Heart right ventricle (tissue), 16 donors: ENCODE results near the gene IFI30. TPM values are rescaled to one million over a fixed set of nuclear protein-coding genes. Genes with fewer than 3 reads are reported as not detected.

ENCODE experiments used
- ATAC-seq, 8 donors: fragments of 200-7000 bp; cut with Tn5 transposase; one replicate each; pipeline ENCODE4 v1.9.1; 2020; ENCODE audit warnings: mild to moderate bottlenecking in 8 of 8, moderate library complexity in 8 of 8, moderate number of reproducible peaks in 1 of 8
- DNase-seq, 2 donors: peaks; one replicate each; pipeline ENCODE4 v3.0.0-alpha.2; 2020
- H3K27ac ChIP-seq, 10 donors: fragments of 200-600 bp; sonication (generic) in 2 of 10; one replicate each; pipeline versions ENCODE4 v1.5.0 to v1.8.0; 2020 to 2022; ENCODE audit warnings: mild to moderate bottlenecking in 3 of 10
- H3K27me3 ChIP-seq, 7 donors: fragments of 200-600 bp; one replicate each; pipeline ENCODE4 v1.8.0; 2021 to 2022; ENCODE audit warnings: mild to moderate bottlenecking in 2 of 7
- H3K36me3 ChIP-seq, 9 donors: fragments of 200-600 bp; sonication (generic) in 1 of 9; one replicate each; pipeline versions ENCODE4 v1.5.0 to v1.8.0; 2020 to 2022; ENCODE audit warnings: mild to moderate bottlenecking in 2 of 9
- H3K4me1 ChIP-seq, 9 donors: fragments of 200-600 bp; sonication (generic) in 1 of 9; one replicate each; pipeline versions ENCODE4 v1.5.0 to v1.8.0; 2020 to 2022; ENCODE audit warnings: mild to moderate bottlenecking in 4 of 9
- H3K4me3 ChIP-seq, 10 donors: fragments of 200-600 bp; sonication (generic) in 2 of 10; one replicate each; pipeline versions ENCODE4 v1.5.0 to v1.8.0; 2020 to 2022; ENCODE audit warnings: mild to moderate bottlenecking in 7 of 10, moderate library complexity in 2 of 10
- H3K9me3 ChIP-seq, 11 donors: fragments of 200-600 bp in 10 of 11; sonication (generic) in 2 of 11; one replicate each; pipeline versions ENCODE4 v1.5.0 to v1.8.0; 2013 to 2022; ENCODE audit warnings: mild to moderate bottlenecking in 2 of 11, control low read depth in 1 of 11, moderate library complexity in 1 of 11
- CTCF ChIP-seq, 9 donors: fragments of 200-600 bp; sonication (generic) in 2 of 9; IDR thresholded peaks; one replicate each; pipeline versions ENCODE4 v1.5.0 to v1.8.0; 2021 to 2022; ENCODE audit warnings: antibody characterized with exemption in 9 of 9, mild to moderate bottlenecking in 5 of 9, moderate library complexity in 1 of 9
- WGBS, 2 donors: extraction: QIAGEN DNeasy Blood & Tissue Kit; methylation state at CpG; one replicate each; pipeline ENCODE4 v1.1.7; 2013; ENCODE audit warnings: inconsistent platforms in 1 of 2; 5-methylcytosine and 5-hydroxymethylcytosine counted together
- intact Hi-C, 10 donors: fragments of 100-400 bp; cut with DNase I; formaldehyde crosslinking; loops; one replicate each; pipeline versions ENCODE4 v1.11.1 to v1.14.2; 2022
- polyA plus RNA-seq, 2 donors: library from polyadenylated mRNA; stranded (reverse); fragments of 200-250 nt; gene quantifications; one replicate each; pipeline ENCODE4 v1.2.3, GENCODE V29; 2013
- total RNA-seq, 10 donors: library from RNA; stranded (reverse); fragmentation: NEBNext Ultra II Directional in 3 of 10; extraction: Animal tissue kit (Norgen Biotek cat#: 25700) in 3 of 10; gene quantifications; one replicate each; pipeline versions ENCODE4 v1.2.1 to v1.2.4, GENCODE V29; 2021 to 2023
- donor health status: Arrhythmogenic right ventricular cardiomyopathy.
- donor health status: ischemic (EF 13 %, LVEDD 7.1; RV severe dilation, severe dysfunction).
- donor health status: healthy with polysubstance abuse.
- donor health status: DM: no; HTN: yes; CAD: no.
- donor health status: DM: no; HTN: no; CAD: no.
- donor health status: ischemic (EF 25% LVEDD 6.9; RV normal size, moderate dysfunction).
- donor health status: ischemic (EF 25% LVEDD 5.7; RV mildly dilated, moderate dysfunction).
- donor health status: healthy.
- donor health status: DM: yes; HTN: yes; CAD: no.
- donor health status: Ischemic cardiomyopathy.
- donor health status: ischemic (EF 35%, LVEDD 5.7; RV mildly dilated, moderate dysfunction).
- donor health status: nonischemic (EF 11% LVEDD 7.7; RV severe dilation, severe dysfunction).
- donor health status: DM: yes; HTN: yes; CAD: no.
- donor health status: PGD.
- donor health status: ischemic (EF 29% LVEDD 5.4; RV normal size, mild dysfunction).
- donor health status: nonischemic (EF 23%, LVEDD 6.1; RV moderate dilation, normal function).

The IFI30 gene
- total and polyA plus RNA-seq, 12 donors, result 6.5 to 241 (median 11.9) TPM

GRCh38 chr19:18197941-18198340, 24.3 kb downstream of the IFI30 start:
- TF ChIP-seq CTCF (IDR thresholded peaks at IDR 0.05), result no peak
- DNase-seq, result no peak
- H3K4me1 ChIP-seq, result peaks cover 8 to 27% (median 22%) of the 10 kb centered on the region in 9 donors
- WGBS, 2 donors, result 58% methylated on average over 6 of the region's 6 CpGs
- no peak overlapping the region for H3K4me3 ChIP-seq
- H3K27ac ChIP-seq, result no peak overlapping the region
- H3K9me3 ChIP-seq, result no peaks in the 10 kb centered on the region
- intact Hi-C loops, result loop anchor here in 1 of 10 donors (10.0 kb wide), 1 partner anchor 127 kb away; the partner anchor contains the start of gene LSM4
- H3K27me3 ChIP-seq, result no peaks in the 10 kb centered on the region
- H3K36me3 ChIP-seq, result peaks cover 0 to 67% (median 21%) of the 10 kb centered on the region in 9 donors
- ATAC-seq, result no peak

GRCh38 chr19:18198374-18198773, 24.8 kb downstream of the IFI30 start:
- ATAC-seq (no peak), DNase-seq (no peak)
- Histone ChIP-seq H3K27ac (no peak overlapping the region), H3K27me3 (no peaks in the 10 kb centered on the region), H3K36me3 (peaks cover 0 to 67% (median 21%) of the 10 kb centered on the region in 9 donors), H3K4me3 (no peak overlapping the region), H3K4me1 (peaks cover 11 to 30% (median 25%) of the 10 kb centered on the region in 9 donors), H3K9me3 (no peaks in the 10 kb centered on the region)
- 93 to 94% methylated on average over 6 of the region's 6 CpGs for WGBS, 2 donors
- TF ChIP-seq CTCF (IDR thresholded peaks at IDR 0.05), result no peak
- intact Hi-C loops, result loop anchor here in 1 of 10 donors (10.0 kb wide), 1 partner anchor 126 kb away; the partner anchor contains the start of gene LSM4

GRCh38 chr19:18202397-18202777, 28.8 kb downstream of the IFI30 start:
- peaks cover 0 to 44% (median 19%) of the 10 kb centered on the region in 9 donors for H3K36me3 ChIP-seq
- no peak for ATAC-seq
- intact Hi-C loops, result loop anchor here in 6 of 10 donors (5.0 to 10.0 kb wide), 5 partner anchors 122 to 212 kb away; partner anchors contain the start of genes SSBP4 (in 3 of the 6), LRRC25 (in 1 of the 6) and LSM4 (in 1 of the 6)
- no peaks in the 10 kb centered on the region for H3K27me3 ChIP-seq
- H3K4me1 ChIP-seq, result peaks cover 11 to 30% (median 22%) of the 10 kb centered on the region in 9 donors
- no peak for TF ChIP-seq CTCF (IDR thresholded peaks at IDR 0.05)
- no peaks in the 10 kb centered on the region for H3K9me3 ChIP-seq
- peak overlapping the region in 2 of 10 donors; percentile 19 to 81 for H3K27ac ChIP-seq
- no peak for DNase-seq
- peak overlapping the region in 4 of 10 donors; percentile 75 to 80 (median 76) for H3K4me3 ChIP-seq
- WGBS, 2 donors, result 79 to 82% methylated on average over 24 of the region's 24 CpGs

- 6 to 8% methylated on average over 32 of the region's 32 CpGs for WGBS, 2 donors
- DNase-seq (peak; percentile 24 to 42), ATAC-seq (peak in 1 of 8 donors; percentile 0)
- intact Hi-C loops, result loop anchor here in 6 of 10 donors (5.0 to 10.0 kb wide), 5 partner anchors 122 to 212 kb away; partner anchors contain the start of genes SSBP4 (in 3 of the 6), LRRC25 (in 1 of the 6) and LSM4 (in 1 of the 6)
- H3K4me1 ChIP-seq, result peaks cover 11 to 31% (median 22%) of the 10 kb centered on the region in 9 donors
- peak overlapping the region; percentile 45 to 80 (median 72) for H3K4me3 ChIP-seq
- peaks cover 0 to 39% (median 18%) of the 10 kb centered on the region in 9 donors for H3K36me3 ChIP-seq
- peak overlapping the region in 4 of 10 donors; percentile 19 to 81 (median 61) for H3K27ac ChIP-seq
- TF ChIP-seq CTCF (IDR thresholded peaks at IDR 0.05), result peak in 7 of 9 donors; percentile 14 to 46 (median 41)
- H3K9me3 ChIP-seq, result no peaks in the 10 kb centered on the region
- no peaks in the 10 kb centered on the region for H3K27me3 ChIP-seq
Measured at GRCh38 chr19:18202778-18203407, 29.3 kb downstream of the IFI30 start.
